ENCODE data around the gene PIK3R5. TPM values are rescaled to one million over a fixed set of nuclear protein-coding genes. Genes with fewer than 3 reads are reported as not detected.

PIK3R5 gene
- total RNA-seq, 2 experiments from 2014 or later = 153 to 159 TPM

DNA sequence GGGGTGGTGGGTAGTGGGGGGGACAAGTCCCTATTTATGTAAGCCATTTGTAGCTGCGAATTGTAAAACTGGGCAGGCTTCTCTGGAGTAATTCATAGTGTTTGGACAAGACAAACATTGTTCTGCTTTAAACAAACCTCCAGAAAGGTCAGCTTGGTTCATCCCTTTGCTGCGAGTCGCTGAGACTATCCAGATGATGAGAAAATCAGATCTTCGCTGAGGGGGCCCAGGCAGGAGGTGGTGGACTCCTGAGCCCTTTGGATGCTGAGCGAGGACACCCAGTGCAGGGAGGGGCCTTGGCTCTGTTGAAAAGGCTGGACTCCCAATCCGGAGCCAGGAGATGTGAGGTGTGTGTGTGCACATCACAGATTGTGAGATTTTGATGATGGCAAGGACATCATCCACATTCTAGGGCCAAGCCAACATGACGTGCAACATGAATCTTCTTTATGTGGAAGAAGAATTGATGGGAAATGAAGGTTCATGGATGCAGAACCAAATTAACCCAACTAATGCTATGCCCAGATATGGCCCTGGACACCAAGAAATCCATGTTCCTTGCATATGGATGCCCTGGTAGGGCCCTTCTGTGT is 40.8 kb upstream of the PIK3R5 start:
- peaks cover 20% of the 10 kb centered on the region for H3K4me1 ChIP-seq (ENCODE audit: insufficient read depth, low read length)
- no peaks in the 10 kb centered on the region for H3K36me3 ChIP-seq (ENCODE audit: insufficient read depth, low read length)
- no peaks in the 10 kb centered on the region for H3K9me3 Mint-ChIP-seq
- CTCF ChIA-PET = no interaction called here
- no peak overlapping the region for H3K4me3 Mint-ChIP-seq
- H3K36me3 Mint-ChIP-seq (ENCODE audit: low read depth) = no peaks in the 10 kb centered on the region
- H3K9me3 ChIP-seq (ENCODE audit: control insufficient read depth in 1 of 2, insufficient read depth in 1 of 2, low read length in 2 of 2) = peaks cover 0 to 29% of the 10 kb centered on the region in 2 experiments
- H3K27me3 ChIP-seq (ENCODE audit: control insufficient read depth in 1 of 2, insufficient read depth in 2 of 2, low read length in 2 of 2) = peaks cover 44 to 76% of the 10 kb centered on the region in 2 experiments
- H3K4me3 ChIP-seq (ENCODE audit: low read length) = no peak overlapping the region
- no peak for ATAC-seq (ENCODE audit: poor library complexity)
- POLR2A ChIA-PET = no interaction called here
- intact Hi-C loops (cut with DNase I, micrococcal nuclease) = no loop called here
- H3K27ac ChIP-seq (ENCODE audit: low read depth in 1 of 2, low read length in 2 of 2) = no peak overlapping the region
- no peak overlapping the region for H3K27ac Mint-ChIP-seq
- DNase-seq = no peak
- TF ChIP-seq, protein P1, sequence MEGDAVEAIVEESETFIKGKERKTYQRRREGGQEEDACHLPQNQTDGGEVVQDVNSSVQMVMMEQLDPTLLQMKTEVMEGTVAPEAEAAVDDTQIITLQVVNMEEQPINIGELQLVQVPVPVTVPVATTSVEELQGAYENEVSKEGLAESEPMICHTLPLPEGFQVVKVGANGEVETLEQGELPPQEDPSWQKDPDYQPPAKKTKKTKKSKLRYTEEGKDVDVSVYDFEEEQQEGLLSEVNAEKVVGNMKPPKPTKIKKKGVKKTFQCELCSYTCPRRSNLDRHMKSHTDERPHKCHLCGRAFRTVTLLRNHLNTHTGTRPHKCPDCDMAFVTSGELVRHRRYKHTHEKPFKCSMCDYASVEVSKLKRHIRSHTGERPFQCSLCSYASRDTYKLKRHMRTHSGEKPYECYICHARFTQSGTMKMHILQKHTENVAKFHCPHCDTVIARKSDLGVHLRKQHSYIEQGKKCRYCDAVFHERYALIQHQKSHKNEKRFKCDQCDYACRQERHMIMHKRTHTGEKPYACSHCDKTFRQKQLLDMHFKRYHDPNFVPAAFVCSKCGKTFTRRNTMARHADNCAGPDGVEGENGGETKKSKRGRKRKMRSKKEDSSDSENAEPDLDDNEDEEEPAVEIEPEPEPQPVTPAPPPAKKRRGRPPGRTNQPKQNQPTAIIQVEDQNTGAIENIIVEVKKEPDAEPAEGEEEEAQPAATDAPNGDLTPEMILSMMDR (IDR thresholded peaks at IDR 0.05) = no peak
- peaks cover 14% of the 10 kb centered on the region for H3K4me1 Mint-ChIP-seq (ENCODE audit: low read depth)
- peaks cover 80% of the 10 kb centered on the region for H3K27me3 Mint-ChIP-seq

DNA sequence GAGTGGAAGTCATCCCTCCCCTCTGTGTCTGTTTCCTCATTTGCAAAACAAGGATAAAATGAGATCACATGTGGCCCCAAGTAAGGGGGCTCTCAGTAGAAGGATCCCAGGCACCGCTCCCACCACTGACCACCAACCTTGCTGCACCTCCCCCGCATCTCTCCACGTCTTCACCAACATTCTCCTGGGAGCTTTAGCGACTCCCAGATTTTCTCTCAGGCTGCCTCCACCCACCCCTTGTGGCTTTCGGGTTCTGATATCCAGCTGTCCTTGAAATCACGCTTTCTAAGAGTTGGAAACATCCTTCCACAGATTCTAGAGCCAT is 39.4 kb upstream of the PIK3R5 start:
- Histone ChIP-seq H3K36me3 (ENCODE audit: insufficient read depth, low read length) (no peaks in the 10 kb centered on the region), H3K4me3 (ENCODE audit: low read length) (no peak overlapping the region), H3K27me3 (ENCODE audit: control insufficient read depth in 1 of 2, insufficient read depth in 2 of 2, low read length in 2 of 2) (peaks cover 48 to 77% of the 10 kb centered on the region in 2 experiments), H3K9me3 (ENCODE audit: control insufficient read depth in 1 of 2, insufficient read depth in 1 of 2, low read length in 2 of 2) (peaks cover 0 to 29% of the 10 kb centered on the region in 2 experiments), H3K27ac (ENCODE audit: low read depth in 1 of 2, low read length in 2 of 2) (no peak overlapping the region), H3K4me1 (ENCODE audit: insufficient read depth, low read length) (peaks cover 20% of the 10 kb centered on the region)
- ATAC-seq (ENCODE audit: poor library complexity) = no peak
- intact Hi-C loops (cut with DNase I, micrococcal nuclease) = loop anchor here in 1 of 2 experiments (5.0 kb wide), 1 partner anchor 522 kb away; no protein-coding TSS in a partner anchor
- Mint-ChIP-seq H3K36me3 (ENCODE audit: low read depth) (no peaks in the 10 kb centered on the region), H3K27ac (no peak overlapping the region), H3K4me1 (ENCODE audit: low read depth) (peaks cover 14% of the 10 kb centered on the region), H3K4me3 (peak overlapping the region; percentile 75), H3K27me3 (peaks cover 78% of the 10 kb centered on the region), H3K9me3 (no peaks in the 10 kb centered on the region)
- TF ChIP-seq, protein P1 (IDR thresholded peaks at IDR 0.05) = no peak
- POLR2A ChIA-PET = no interaction called here
- no peak for DNase-seq
- CTCF ChIA-PET = no interaction called here

DNA sequence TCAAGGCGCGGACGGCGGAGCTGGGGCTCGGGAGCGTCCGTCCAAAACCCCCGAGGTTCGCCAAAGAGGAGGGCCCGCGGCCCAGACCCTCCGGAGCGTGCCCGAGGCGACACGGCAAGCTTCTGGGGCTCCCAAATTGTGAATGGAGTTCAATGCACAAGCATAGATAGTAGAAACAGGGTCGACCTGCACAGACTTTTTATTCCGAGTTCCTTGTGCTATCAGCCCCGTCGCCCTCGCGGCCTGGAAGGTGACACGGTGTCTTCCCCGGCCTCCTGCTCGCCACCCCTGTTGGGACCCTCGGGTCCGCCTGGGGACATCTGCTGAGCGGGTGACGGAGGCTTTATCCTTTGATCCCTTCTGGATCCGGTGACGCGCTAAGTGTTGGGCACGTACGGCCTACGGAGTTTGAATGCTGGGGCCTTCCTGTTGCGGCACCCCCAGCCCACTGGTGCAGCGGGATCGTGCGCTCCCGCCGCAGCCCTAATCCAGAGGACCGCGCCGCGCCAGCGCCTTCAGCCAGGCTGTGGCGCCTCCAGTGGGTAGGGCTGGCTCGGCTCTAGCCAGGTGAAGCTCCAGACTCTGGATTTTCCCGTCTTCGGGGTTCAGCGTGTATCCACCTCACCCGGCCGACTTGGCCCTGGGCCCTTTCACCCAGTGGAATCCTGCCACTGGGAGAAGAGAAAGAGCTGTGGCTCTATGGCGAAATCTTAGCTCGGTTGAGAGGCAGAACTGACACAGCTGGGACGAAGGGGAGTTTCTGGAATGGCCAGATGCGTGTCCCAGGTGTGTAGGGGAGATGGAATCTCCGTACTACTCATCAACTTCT is 38.8 kb upstream of the PIK3R5 start:
- ChIA-PET CTCF (no interaction called here), POLR2A (no interaction called here)
- Mint-ChIP-seq H3K4me3 (no peak overlapping the region), H3K36me3 (ENCODE audit: low read depth) (no peaks in the 10 kb centered on the region), H3K9me3 (no peaks in the 10 kb centered on the region), H3K27me3 (peaks cover 75% of the 10 kb centered on the region), H3K4me1 (ENCODE audit: low read depth) (peaks cover 14% of the 10 kb centered on the region), H3K27ac (no peak overlapping the region)
- TF ChIP-seq, protein P1 (IDR thresholded peaks at IDR 0.05) = no peak
- intact Hi-C loops (cut with DNase I, micrococcal nuclease) = loop anchor here in 1 of 2 experiments (5.0 kb wide), 1 partner anchor 523 kb away; no protein-coding TSS in a partner anchor
- no peak for DNase-seq
- H3K27ac ChIP-seq (ENCODE audit: low read depth in 1 of 2, low read length in 2 of 2) = no peak overlapping the region
- H3K4me1 ChIP-seq (ENCODE audit: insufficient read depth, low read length) = peaks cover 20% of the 10 kb centered on the region
- peak overlapping the region; percentile 2 for H3K4me3 ChIP-seq (ENCODE audit: low read length)
- peaks cover 0 to 29% of the 10 kb centered on the region in 2 experiments for H3K9me3 ChIP-seq (ENCODE audit: control insufficient read depth in 1 of 2, insufficient read depth in 1 of 2, low read length in 2 of 2)
- H3K27me3 ChIP-seq (ENCODE audit: control insufficient read depth in 1 of 2, insufficient read depth in 2 of 2, low read length in 2 of 2) = peaks cover 45 to 71% of the 10 kb centered on the region in 2 experiments
- no peak for ATAC-seq (ENCODE audit: poor library complexity)
- H3K36me3 ChIP-seq (ENCODE audit: insufficient read depth, low read length) = no peaks in the 10 kb centered on the region

Measured in CD4-positive, alpha-beta T cell (primary cell).